SU-DHL-6 (cell line): ENCODE measurements around the gene PDE7B.

Experiments used
- H2AFZ ChIP-seq: fragments of 200-600 bp; sonication (generic); 2 replicates; pipeline ENCODE4 v1.6.1; 2014; ENCODE audit warnings: low read depth, mild to moderate bottlenecking, moderate library complexity, mixed read lengths, antibody characterized with exemption, low read length; ENCODE audit not compliant: severe bottlenecking
- H3F3A ChIP-seq: fragments of 200-600 bp; shearing (Covaris generic); 2 replicates; pipeline ENCODE4 v1.6.0; 2016; ENCODE audit warnings: antibody characterized with exemption, mild to moderate bottlenecking; ENCODE audit not compliant: insufficient read depth
- H3K27ac ChIP-seq: fragments of 200-600 bp; sonication (generic); 2 replicates; pipeline ENCODE4 v1.5.1; 2016; ENCODE audit warnings: low read depth, mild to moderate bottlenecking, low read length, moderate library complexity, mixed read lengths
- H3K27me3 ChIP-seq: fragments of 200-600 bp; sonication (generic), shearing (Covaris generic); 2 replicates; pipeline ENCODE4 v1.6.0; 2014; ENCODE audit warnings: mild to moderate bottlenecking, low read length
- H3K36me3 ChIP-seq: fragments of 200-600 bp; sonication (generic); 2 replicates; pipeline ENCODE4 v1.6.1; 2014; ENCODE audit warnings: mild to moderate bottlenecking, low read length, mixed read lengths
- H3K4me2 ChIP-seq: fragments of 300-600, 200-600 bp; shearing (Covaris generic), sonication (generic); 2 replicates; pipeline ENCODE4 v1.6.0; 2014; ENCODE audit warnings: low read length, low read depth, mild to moderate bottlenecking; ENCODE audit not compliant: poor library complexity, severe bottlenecking
- H3K4me3 ChIP-seq: fragments of 200-600 bp; sonication (generic); 2 replicates; pipeline ENCODE4 v1.5.1; 2014; ENCODE audit warnings: antibody characterized with exemption, low read length, mild to moderate bottlenecking, mixed read lengths; ENCODE audit not compliant: insufficient read depth, poor library complexity, severe bottlenecking
- H3K79me2 ChIP-seq: fragments of 200-600 bp; sonication (generic); 2 replicates; pipeline ENCODE4 v1.6.1; 2014; ENCODE audit warnings: mild to moderate bottlenecking, low read length, moderate library complexity; ENCODE audit not compliant: insufficient read depth
- H3K9ac ChIP-seq: fragments of 200-600 bp; sonication (generic); 2 replicates; pipeline ENCODE4 v1.7.0; 2014; ENCODE audit warnings: mild to moderate bottlenecking, low read length
- H3K9me2 ChIP-seq: fragments of 200-600 bp; sonication (generic); replicated peaks from 2 replicates; pipeline ENCODE4 v1.6.1; 2014; ENCODE audit warnings: low read length; ENCODE audit not compliant: insufficient read depth
- H3K9me3 ChIP-seq: fragments of 200-600 bp; sonication (generic); 2 replicates; pipeline ENCODE4 v1.6.1; 2014; ENCODE audit warnings: low read length, mixed read lengths; ENCODE audit not compliant: insufficient read depth
- H4K20me1 ChIP-seq: fragments of 200-600 bp; sonication (generic); 2 replicates; pipeline ENCODE4 v1.6.1; 2014; ENCODE audit warnings: low read depth, mild to moderate bottlenecking, antibody characterized with exemption, low read length, moderate library complexity, mixed read lengths
- EZH2phosphoT487 ChIP-seq: fragments of 200-600 bp; sonication (generic), shearing (Covaris generic); conservative IDR thresholded peaks from 2 replicates; pipeline ENCODE4 v1.6.1; 2018; ENCODE audit warnings: mild to moderate bottlenecking, antibody characterized with exemption, low read length, moderate library complexity, mixed read lengths
- TF ChIP-seq, protein P1 (sequence below): fragments of 200-600 bp; sonication (generic); IDR thresholded peaks from one replicate; pipeline ENCODE4 v1.5.1; 2017; ENCODE audit warnings: antibody characterized with exemption, mild to moderate bottlenecking, low read length, moderate library complexity; ENCODE audit not compliant: insufficient read depth, poor library complexity, severe bottlenecking

Gene PDE7B

DNA sequence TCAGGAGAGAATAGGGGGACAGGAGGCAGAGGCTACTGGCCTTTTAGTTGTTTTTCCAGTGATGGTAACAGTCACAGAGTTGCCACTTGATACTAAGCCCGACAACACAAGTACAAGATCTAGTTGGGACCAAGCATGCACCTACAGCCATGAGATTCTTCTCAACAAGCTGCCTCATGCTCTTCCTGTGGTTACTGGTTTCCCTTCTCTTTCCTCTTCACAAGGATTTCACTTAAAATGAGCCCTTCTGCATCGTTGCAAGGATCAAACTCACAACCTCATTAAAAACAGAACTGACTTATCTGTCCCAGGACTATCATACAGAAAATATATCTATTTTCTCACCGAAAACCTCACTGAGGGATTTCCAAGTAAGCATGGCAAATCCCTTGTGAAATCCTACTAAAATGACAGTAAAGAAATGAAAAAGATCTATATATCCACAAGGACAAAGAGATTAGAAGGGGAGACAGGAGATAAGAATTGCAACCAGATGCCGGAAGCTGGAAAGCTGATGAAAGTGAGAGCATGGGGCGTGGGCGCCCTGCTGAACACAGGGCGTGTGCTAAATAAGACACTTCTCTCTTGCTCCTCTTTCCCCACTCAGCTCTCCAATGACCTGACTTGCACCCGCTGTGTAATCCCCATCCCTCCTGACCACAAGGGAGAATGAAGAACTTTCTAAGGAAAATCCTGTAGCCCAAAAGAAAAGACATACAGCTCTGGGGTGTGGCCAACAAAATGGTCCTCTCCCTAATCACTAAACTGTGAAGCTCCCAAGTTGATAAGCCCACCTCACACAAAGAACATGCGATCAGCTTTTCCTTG lies 385.2 kb downstream of the PDE7B start:
- Histone ChIP-seq H3K9ac (no peak overlapping the region), H3K36me3 (peaks cover 32% of the 10 kb centered on the region; the same call in 1 of the 2 replicates), H3F3A (0 out of 2 replicates have a peak, but pooled peaks cover 4% of the 10 kb centered on the region), H3K79me2 (no peaks in the 10 kb centered on the region), H3K9me3 (no peaks in the 10 kb centered on the region), H3K27ac (no peak overlapping the region), H3K9me2 (no peaks in the 10 kb centered on the region), H3K4me2 (no peak overlapping the region), H4K20me1 (no peaks in the 10 kb centered on the region), H3K27me3 (no peaks in the 10 kb centered on the region), H3K4me3 (no peak overlapping the region), H2AFZ (no peak overlapping the region)
- TF ChIP-seq EZH2phosphoT487, result no peak
- TF ChIP-seq, protein P1, sequence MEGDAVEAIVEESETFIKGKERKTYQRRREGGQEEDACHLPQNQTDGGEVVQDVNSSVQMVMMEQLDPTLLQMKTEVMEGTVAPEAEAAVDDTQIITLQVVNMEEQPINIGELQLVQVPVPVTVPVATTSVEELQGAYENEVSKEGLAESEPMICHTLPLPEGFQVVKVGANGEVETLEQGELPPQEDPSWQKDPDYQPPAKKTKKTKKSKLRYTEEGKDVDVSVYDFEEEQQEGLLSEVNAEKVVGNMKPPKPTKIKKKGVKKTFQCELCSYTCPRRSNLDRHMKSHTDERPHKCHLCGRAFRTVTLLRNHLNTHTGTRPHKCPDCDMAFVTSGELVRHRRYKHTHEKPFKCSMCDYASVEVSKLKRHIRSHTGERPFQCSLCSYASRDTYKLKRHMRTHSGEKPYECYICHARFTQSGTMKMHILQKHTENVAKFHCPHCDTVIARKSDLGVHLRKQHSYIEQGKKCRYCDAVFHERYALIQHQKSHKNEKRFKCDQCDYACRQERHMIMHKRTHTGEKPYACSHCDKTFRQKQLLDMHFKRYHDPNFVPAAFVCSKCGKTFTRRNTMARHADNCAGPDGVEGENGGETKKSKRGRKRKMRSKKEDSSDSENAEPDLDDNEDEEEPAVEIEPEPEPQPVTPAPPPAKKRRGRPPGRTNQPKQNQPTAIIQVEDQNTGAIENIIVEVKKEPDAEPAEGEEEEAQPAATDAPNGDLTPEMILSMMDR, result no peak

DNA sequence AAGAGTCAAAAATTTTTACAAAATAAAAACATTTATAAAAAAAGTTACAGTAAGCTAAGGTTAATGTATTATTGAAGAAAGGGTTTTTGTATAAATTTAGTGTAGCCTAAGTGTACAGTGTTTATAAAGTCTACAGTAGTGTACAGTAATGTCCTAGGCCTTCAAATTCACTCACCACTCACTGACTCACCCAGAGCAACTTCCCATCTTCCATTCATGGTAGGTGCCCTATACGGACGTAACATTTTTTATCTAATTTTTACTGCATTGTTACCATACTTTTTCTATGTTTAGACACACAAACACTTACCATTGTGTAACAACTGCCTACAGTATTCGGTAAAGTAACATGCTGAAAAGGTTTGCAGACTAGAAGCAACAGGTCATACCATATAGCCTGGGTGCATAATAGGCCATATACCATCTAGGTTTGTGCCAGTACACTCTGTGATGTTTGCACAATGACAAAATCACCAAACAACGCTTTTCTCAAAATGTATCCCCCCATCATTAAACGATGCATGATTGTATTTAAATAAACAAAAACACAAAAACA lies 392.6 kb downstream of the PDE7B start:
- Histone ChIP-seq H3K27ac (no peak overlapping the region), H4K20me1 (no peaks in the 10 kb centered on the region), H2AFZ (no peak overlapping the region), H3K36me3 (peaks cover 59% of the 10 kb centered on the region), H3K27me3 (no peaks in the 10 kb centered on the region), H3F3A (no peaks in the 10 kb centered on the region; the same call in 1 of the 2 replicates), H3K9me2 (no peaks in the 10 kb centered on the region), H3K4me3 (no peak overlapping the region), H3K4me2 (no peak overlapping the region), H3K9ac (no peak overlapping the region), H3K79me2 (peaks cover 34% of the 10 kb centered on the region), H3K9me3 (peaks cover 5% of the 10 kb centered on the region; the same call in 1 of the 2 replicates)
- no peak for TF ChIP-seq EZH2phosphoT487
- TF ChIP-seq, protein P1, result no peak
